ENCODE measurements around the gene MYO19. TPM values are rescaled to one million over a fixed set of nuclear protein-coding genes. Genes with fewer than 3 reads are reported as not detected.

The MYO19 gene
- total and polyA plus RNA-seq, 2 experiments from 2014 or later, result 14.9 to 34.4 TPM

DNA sequence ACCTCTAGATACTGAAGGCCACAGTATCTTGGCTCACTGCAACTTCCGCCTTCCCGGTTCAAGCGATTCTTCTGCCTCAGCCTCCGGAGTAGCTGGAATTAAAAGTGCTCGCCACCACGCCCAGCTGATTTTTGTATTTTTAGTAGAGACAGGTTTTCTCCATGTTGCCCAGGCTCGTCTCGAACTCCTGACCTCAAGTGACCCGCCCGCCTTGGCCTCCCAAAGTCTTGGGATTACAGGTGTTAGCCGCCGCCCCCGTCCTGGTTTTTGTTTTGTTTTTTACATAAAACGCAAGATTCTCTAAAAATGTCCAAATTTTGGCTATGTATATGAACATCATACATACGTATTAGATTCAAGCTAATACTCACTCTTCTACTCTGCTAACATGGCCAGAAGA, 8.1 kb upstream of the MYO19 start:
- 91 to 93% methylated on average over 15 of the region's 15 CpGs for WGBS, 2 experiments (ENCODE audit: low coverage in 1 of 2, low lambda C conversion rate in 2 of 2, missing lambda C conversion rate in 2 of 2)
- no peak overlapping the region for H3K9ac ChIP-seq
- peaks cover 11% of the 10 kb centered on the region; the same call in 1 of the 2 replicates for H3K36me3 ChIP-seq (ENCODE audit: low read depth)

DNA sequence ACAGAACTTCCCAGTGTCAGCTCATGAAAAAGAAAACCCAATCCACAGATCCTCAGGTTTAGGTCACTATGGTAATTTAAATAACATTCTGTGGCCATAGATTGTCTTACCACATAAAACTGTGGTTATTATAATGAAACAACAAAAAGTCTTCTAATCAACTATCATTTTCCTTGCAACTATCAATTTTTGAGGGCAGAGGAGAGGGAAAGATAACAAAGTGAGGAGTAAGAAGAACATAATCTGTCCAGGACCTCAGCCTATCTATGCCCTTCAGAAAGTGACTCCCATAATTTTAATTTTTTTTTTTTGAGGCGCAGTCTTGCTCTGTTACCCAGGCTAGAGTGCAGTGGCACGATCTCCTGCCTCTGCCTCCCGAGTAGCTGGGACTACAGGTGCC, 6.0 kb upstream of the MYO19 start:
- in situ Hi-C loops (cut with MboI), result no loop called here
- no peak for DNase-seq
- no peaks in the 10 kb centered on the region for H4K20me1 ChIP-seq (ENCODE audit: insufficient read depth)
- peaks cover 89% of the 10 kb centered on the region for H3K79me2 ChIP-seq (ENCODE audit: insufficient read depth)
- no peak overlapping the region for H3K4me3 ChIP-seq
- H3K4me2 ChIP-seq (ENCODE audit: unreplicated experiment), result no peak overlapping the region
- peaks cover 38% of the 10 kb centered on the region for H3F3A ChIP-seq (ENCODE audit: insufficient read depth)
- TF ChIP-seq EZH2 (IDR thresholded peaks at IDR 0.05; ENCODE audit: insufficient read depth, poor library complexity, severe bottlenecking) (no peak), EZH2phosphoT487 (IDR thresholded peaks at IDR 0.05; ENCODE audit: insufficient read depth, low read depth) (no peak)
- no peak overlapping the region for H3K9ac ChIP-seq
- no peak overlapping the region for H3K27ac ChIP-seq
- H3K9me3 ChIP-seq (ENCODE audit: low read depth), result no peaks in the 10 kb centered on the region
- H3K9me2 ChIP-seq (ENCODE audit: insufficient read depth), result no peaks in the 10 kb centered on the region
- no peaks in the 10 kb centered on the region for H3K27me3 ChIP-seq (replicated peaks; ENCODE audit: insufficient read depth)
- WGBS, 2 experiments (ENCODE audit: low coverage in 1 of 2, low lambda C conversion rate in 2 of 2, missing lambda C conversion rate in 2 of 2), result 95 to 98% methylated on average over 3 of the region's 3 CpGs
- peaks cover 9% of the 10 kb centered on the region for H3K4me1 ChIP-seq (ENCODE audit: insufficient read depth)
- H2AFZ ChIP-seq, result no peak overlapping the region
- 0 out of 2 replicates have a peak, but pooled peaks cover 8% of the 10 kb centered on the region for H3K36me3 ChIP-seq (ENCODE audit: low read depth)

More for the DNA sequence above, 8.1 kb upstream of the MYO19 start:
- peaks cover 88% of the 10 kb centered on the region for H3K79me2 ChIP-seq (ENCODE audit: insufficient read depth)
- TF ChIP-seq EZH2phosphoT487 (IDR thresholded peaks at IDR 0.05; ENCODE audit: insufficient read depth, low read depth), result no peak
- no peak for TF ChIP-seq EZH2 (IDR thresholded peaks at IDR 0.05; ENCODE audit: insufficient read depth, poor library complexity, severe bottlenecking)
- peaks cover 2% of the 10 kb centered on the region; the same call in 1 of the 2 replicates for H4K20me1 ChIP-seq (ENCODE audit: insufficient read depth)
- no peak overlapping the region for H3K27ac ChIP-seq
- no peaks in the 10 kb centered on the region for H3K9me2 ChIP-seq (ENCODE audit: insufficient read depth)
- no peak overlapping the region for H2AFZ ChIP-seq
- 0 out of 2 replicates have a peak overlapping the region, but pooled peaks have one; percentile 95 for H3K4me3 ChIP-seq
- peaks cover 42% of the 10 kb centered on the region for H3F3A ChIP-seq (ENCODE audit: insufficient read depth)
- DNase-seq, result no peak
- no peaks in the 10 kb centered on the region for H3K9me3 ChIP-seq (ENCODE audit: low read depth)
- H3K4me2 ChIP-seq (ENCODE audit: unreplicated experiment), result no peak overlapping the region
- H3K4me1 ChIP-seq (ENCODE audit: insufficient read depth), result peaks cover 18% of the 10 kb centered on the region
- in situ Hi-C loops (cut with MboI), result no loop called here
- no peaks in the 10 kb centered on the region for H3K27me3 ChIP-seq (replicated peaks; ENCODE audit: insufficient read depth)

DNA sequence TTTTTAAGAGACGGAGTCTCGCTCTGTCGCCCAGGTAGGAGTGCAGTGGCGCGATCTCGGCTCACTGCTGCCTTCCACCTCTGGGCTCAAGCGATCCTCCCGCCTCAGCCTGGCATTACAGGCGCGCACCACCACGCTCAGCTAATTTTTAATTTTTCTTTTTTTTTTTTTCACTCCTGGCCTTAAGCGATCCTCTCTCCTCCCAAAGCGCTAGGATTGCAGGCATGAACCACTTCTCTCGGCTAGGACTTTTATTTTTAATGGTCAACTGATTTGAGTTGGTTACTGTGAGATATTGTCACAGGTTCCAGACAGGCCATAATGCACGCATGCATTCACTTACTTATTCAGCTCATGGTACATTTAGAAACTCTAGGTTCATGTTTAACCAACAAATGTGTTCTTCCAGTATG, 1.0 kb upstream of the MYO19 start:
- Histone ChIP-seq H4K20me1 (ENCODE audit: insufficient read depth) (no peaks in the 10 kb centered on the region), H3K4me3 (peak overlapping the region; percentile 88), H3K9ac (peak overlapping the region; percentile 97), H2AFZ (peak overlapping the region; percentile 84), H3K36me3 (ENCODE audit: low read depth) (0 out of 2 replicates have a peak, but pooled peaks cover 8% of the 10 kb centered on the region), H3K9me2 (ENCODE audit: insufficient read depth) (no peaks in the 10 kb centered on the region), H3K4me2 (ENCODE audit: unreplicated experiment) (peak overlapping the region; percentile 64), H3K9me3 (ENCODE audit: low read depth) (no peaks in the 10 kb centered on the region), H3K4me1 (ENCODE audit: insufficient read depth) (no peaks in the 10 kb centered on the region), H3F3A (ENCODE audit: insufficient read depth) (peaks cover 28% of the 10 kb centered on the region), H3K27me3 (replicated peaks; ENCODE audit: insufficient read depth) (no peaks in the 10 kb centered on the region), H3K79me2 (ENCODE audit: insufficient read depth) (peaks cover 51% of the 10 kb centered on the region), H3K27ac (peak overlapping the region; percentile 93)
- WGBS, 2 experiments (ENCODE audit: low coverage in 1 of 2, low lambda C conversion rate in 2 of 2, missing lambda C conversion rate in 2 of 2), result 8 to 13% methylated on average over 14 to 15 of the region's 15 CpGs
- no peak for DNase-seq
- TF ChIP-seq EZH2 (IDR thresholded peaks at IDR 0.05; ENCODE audit: insufficient read depth, poor library complexity, severe bottlenecking) (no peak), EZH2phosphoT487 (IDR thresholded peaks at IDR 0.05; ENCODE audit: insufficient read depth, low read depth) (no peak)
- in situ Hi-C loops (cut with MboI), result no loop called here

DNA sequence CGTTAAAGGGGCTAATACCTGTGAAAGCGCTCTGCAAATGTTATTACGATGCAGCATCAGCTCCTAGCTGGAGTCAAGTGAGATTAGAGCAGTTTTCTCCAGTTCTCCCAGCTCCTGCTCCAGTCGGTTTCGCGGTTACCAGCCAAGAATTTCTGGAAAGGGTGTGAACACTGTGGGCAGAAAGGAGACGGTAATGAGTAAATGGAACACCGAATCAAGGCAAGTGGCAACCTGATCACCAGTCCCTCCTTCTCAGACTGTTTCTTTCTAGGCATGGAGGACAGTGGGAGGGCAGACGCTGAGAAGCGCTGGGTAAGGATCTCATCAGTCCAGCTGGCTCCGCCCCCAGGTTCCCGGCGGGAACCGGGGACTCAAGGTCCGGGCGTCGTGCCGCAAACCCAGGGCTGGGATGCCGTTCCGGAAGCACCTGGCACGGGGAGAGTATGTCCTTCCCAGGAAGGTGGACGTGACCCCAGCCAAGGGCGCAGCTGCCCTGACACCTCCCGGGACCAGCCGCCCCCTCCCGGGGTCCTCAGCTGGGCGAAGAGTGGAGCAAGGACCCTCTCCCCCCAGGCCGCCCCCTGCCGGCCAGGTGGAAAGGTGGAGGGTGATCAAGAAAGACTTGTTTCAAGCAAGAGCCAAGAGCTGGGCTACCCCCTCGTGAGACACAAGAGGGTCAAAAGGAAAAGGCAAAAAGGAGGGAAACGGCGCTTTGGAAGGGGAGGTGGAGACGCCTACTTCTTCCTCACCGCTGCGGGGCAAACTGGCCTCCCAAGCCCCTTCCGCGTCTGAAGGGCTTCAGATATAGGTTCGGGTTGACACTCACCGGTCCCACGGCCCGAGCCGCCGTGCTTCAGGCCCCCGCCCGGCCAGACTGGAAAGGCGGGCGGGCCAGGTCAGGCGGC, 481 bp downstream of the MYO19 start:
- in situ Hi-C loops (cut with MboI), result no loop called here
- TF ChIP-seq EZH2phosphoT487 (IDR thresholded peaks at IDR 0.05; ENCODE audit: insufficient read depth, low read depth) (no peak), EZH2 (IDR thresholded peaks at IDR 0.05; ENCODE audit: insufficient read depth, poor library complexity, severe bottlenecking) (no peak)
- Histone ChIP-seq H3K36me3 (ENCODE audit: low read depth) (0 out of 2 replicates have a peak, but pooled peaks cover 8% of the 10 kb centered on the region), H3K79me2 (ENCODE audit: insufficient read depth) (peaks cover 36% of the 10 kb centered on the region), H3K9me2 (ENCODE audit: insufficient read depth) (no peaks in the 10 kb centered on the region), H3K4me1 (ENCODE audit: insufficient read depth) (peaks cover 2% of the 10 kb centered on the region; the same call in 1 of the 2 replicates), H3K9me3 (ENCODE audit: low read depth) (no peaks in the 10 kb centered on the region), H3K4me3 (peak overlapping the region; percentile 88), H3F3A (ENCODE audit: insufficient read depth) (peaks cover 42% of the 10 kb centered on the region), H3K9ac (peak overlapping the region; percentile 97), H3K4me2 (ENCODE audit: unreplicated experiment) (peak overlapping the region; percentile 91), H3K27ac (peak overlapping the region; percentile 93), H2AFZ (peak overlapping the region; percentile 84), H3K27me3 (replicated peaks; ENCODE audit: insufficient read depth) (no peaks in the 10 kb centered on the region), H4K20me1 (ENCODE audit: insufficient read depth) (no peaks in the 10 kb centered on the region)
- 7% methylated on average over 46 to 48 of the region's 48 CpGs for WGBS, 2 experiments (ENCODE audit: low coverage in 1 of 2, low lambda C conversion rate in 2 of 2, missing lambda C conversion rate in 2 of 2)
- DNase-seq, result peak; percentile 84

Data from GM23248 (cell line).